ENCODE data around the gene ZNF646.
A peak's percentile ranks its signal among the peaks of the same experiment; 100 is the strongest.

The ZNF646 gene

DNA sequence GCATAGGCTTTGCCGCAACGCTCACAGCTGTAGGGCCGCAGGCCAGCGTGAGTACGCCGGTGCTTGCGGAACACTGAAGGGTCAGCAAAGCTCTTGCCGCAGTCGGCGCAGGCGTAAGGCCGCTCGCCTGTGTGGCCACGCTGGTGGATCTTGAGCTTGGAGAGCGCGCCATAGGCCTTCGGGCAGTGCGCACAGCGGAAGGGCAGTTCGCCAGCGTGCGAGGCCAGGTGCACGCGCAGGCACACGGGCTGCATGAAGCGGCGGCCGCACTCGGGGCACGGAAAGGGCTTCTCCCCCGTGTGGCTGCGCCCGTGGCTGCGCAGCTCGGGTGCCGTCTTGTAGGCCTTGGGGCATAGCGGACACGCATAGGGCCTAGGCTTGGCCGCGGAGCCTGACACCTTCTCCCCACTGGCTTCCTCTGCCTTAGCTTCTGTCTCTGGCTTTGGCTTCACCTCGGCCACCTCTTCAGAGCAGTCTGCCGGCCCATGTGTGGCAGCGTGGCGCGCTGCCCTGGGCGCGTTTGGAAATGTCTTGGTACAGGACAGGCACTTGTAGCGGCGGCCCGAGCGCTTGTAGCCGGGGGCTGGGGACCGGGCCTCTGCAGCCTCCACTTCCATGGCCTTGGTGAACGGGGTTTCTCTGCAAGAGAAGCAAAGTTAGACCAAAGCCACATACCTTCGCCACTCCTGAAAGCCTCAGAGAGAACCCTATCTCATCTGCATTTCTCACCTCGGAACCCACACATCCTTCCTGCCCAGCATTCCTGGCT lies 10.2 kb upstream of the ZNF646 start:
- DNase-seq = no peak

DNA sequence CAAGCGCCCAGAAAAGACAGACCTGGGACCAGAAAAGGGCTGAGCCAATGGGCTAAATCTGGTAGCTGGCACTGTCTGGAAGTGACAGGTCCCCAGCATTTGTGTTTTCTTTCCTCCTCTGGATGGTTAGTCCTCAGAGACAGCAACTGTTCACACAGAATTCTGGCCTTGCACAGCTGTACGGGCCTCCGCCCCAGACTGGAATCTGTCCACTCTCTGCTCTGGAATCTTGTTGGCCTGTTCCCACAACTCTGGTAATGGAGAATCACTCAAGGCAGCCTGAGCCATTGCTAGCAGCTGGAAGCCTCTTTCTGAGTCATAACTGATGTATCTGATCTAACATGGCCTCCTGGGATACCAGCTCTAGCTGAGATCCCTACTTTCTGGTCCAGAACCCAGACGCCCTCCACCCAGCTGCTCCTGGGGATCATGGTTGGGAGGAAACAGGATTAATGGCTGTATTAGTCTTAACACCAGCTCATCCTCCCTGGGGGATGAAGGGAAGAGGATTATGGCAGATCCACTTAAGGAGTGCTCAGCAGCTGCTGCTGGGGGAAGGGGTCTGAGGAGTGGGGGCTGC lies 9.2 kb upstream of the ZNF646 start:
- DNase-seq = no peak

DNA sequence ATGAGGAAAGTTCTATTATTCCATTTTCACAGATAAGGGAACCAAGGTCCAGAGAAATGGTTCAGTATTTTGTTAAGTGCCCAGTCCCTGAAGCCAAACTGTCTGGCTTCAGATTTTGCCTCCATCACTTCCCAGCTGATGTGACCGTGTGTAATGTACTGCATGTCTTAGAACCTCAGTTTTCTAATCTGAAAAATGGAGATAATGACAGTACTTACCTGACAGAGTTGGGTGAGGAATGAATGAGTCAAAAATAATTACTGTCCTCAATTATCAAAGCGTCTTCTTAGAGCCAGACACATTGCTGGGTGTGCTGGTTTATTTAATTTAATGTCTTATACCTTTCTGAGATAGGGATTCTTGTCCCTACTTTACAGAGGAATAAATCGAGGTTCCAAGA lies 6.9 kb upstream of the ZNF646 start:
- no peak for DNase-seq

DNA sequence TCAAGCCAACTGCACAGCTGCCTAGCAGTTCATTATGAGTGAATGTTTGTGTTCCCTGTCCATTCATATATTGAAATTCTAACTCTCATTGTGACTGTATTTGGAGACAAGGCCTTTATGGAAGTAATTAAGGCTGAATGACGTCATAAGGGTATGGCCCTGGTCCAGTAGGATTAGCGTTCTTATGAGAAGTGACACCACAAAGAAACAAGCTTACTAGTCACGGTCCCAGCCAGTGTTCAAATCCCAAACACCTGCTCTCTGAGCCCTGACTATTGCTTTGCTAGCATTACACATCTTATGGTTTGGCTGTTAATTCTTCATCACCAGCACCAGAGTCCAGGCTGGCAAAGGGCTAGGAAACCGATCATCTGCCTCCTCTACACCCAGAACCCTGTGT lies 2.4 kb upstream of the ZNF646 start:
- no peak for DNase-seq

DNA sequence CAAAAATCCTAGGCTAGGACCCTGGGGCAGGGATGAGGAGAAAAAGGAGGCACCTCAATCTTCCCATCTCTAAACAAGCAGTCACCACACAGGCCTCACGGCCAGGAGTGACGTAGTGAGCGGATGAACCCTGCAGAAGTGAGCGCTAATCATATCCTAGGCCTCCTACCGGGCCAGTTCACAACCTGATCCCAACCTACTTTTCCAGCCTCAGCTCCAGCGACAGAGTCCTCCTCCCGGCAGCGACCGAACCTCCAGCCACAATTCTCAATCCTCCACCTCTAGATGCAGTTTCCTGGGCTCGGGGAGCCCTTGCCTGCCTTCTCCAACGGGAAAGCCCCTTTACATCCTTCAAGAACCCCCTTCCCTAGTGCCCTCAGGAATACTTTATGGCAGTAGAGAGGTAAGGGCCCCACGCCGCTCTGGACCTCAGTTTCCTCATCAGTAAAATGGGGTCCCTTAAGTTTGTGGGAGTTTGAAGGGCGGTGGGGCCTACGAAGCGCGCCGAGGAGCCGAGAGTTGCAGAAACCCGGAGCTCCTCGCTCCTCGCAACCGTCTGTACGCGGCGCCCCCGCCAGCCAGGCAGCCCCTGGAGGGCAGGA lies 1.6 kb upstream of the ZNF646 start:
- no peak for DNase-seq

DNA sequence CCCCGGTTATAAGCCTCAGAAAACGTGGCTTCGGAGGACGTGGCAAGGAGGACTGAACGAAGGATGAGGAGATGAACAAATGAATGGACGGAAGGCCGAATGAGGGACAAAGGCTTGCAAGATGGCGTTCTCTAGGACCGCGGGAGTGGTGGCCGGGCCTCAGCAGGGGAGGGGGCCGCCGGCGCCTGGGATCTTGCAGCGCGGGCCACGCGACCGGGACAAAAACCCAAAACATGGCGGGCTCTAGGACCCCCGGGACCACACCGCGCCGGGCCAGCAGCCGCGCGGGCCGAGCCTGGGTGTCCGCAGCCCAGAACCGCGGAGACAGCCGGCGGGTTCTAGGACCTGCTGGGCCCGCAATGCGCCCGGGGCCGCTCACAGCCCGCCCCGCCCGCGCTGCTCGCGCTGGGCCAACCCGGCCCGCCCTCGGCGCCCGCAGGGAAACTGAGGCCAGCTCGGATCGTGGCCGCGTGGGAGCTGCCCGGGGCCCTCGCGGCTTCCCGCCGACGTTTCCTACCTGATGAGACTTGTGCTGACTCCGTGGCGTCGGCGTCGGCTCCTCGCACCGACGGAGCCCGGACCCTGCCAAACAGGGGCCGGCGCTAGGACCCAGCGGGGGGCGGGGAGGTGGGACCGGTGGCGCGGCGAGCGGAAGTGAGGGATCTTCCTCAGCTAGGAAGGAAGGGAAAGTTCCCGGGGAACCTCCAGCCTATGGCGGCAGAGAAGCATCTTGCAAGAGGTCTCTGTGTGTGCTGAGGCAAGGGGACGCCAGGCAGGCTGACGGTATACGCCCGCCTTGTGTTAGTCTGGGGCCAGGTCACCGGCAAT lies 866 bp upstream of the ZNF646 start:
- DNase-seq = peak; percentile 58

DNA sequence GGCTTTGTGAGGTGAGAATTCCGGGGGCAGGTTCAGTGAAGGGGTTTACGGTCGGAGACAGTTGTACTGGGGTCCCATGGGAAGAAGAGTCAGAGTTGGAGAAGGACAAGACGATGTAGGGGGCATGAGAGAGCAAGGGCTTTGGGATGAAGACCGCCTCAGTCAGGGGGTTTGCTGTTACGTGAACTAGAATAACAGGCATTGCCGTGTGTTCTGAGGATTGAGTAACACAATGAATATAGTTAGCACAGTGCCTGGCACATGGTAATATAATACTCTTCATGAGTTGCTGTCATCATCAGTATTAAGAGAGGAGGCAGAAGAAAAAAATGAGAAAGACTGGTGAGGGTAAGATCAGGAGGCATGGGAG lies 577 bp downstream of the ZNF646 start:
- no peak for DNase-seq

DNA sequence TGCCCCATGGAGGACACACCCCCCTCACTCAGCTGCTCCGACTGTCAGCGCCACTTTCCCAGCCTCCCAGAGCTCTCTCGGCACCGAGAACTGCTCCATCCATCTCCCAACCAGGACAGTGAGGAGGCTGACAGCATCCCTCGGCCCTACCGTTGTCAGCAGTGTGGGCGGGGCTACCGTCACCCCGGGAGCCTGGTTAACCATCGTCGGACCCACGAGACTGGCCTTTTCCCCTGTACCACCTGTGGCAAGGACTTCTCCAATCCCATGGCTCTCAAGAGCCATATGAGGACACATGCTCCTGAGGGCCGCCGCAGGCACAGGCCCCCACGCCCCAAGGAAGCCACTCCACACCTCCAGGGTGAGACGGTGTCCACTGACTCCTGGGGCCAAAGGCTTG lies 2.1 kb downstream of the ZNF646 start:
- DNase-seq = no peak

DNA sequence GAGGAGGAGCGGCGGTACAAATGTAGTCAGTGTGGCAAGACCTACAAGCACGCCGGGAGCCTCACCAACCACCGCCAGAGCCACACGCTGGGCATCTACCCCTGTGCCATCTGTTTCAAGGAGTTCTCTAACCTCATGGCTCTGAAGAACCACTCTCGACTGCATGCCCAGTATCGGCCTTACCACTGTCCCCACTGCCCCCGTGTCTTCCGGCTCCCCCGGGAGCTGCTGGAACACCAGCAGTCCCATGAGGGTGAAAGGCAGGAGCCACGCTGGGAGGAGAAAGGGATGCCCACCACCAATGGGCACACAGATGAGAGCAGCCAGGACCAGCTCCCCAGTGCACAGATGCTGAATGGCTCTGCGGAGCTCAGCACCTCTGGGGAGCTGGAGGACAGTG lies 2.8 kb downstream of the ZNF646 start:
- DNase-seq = no peak

DNA sequence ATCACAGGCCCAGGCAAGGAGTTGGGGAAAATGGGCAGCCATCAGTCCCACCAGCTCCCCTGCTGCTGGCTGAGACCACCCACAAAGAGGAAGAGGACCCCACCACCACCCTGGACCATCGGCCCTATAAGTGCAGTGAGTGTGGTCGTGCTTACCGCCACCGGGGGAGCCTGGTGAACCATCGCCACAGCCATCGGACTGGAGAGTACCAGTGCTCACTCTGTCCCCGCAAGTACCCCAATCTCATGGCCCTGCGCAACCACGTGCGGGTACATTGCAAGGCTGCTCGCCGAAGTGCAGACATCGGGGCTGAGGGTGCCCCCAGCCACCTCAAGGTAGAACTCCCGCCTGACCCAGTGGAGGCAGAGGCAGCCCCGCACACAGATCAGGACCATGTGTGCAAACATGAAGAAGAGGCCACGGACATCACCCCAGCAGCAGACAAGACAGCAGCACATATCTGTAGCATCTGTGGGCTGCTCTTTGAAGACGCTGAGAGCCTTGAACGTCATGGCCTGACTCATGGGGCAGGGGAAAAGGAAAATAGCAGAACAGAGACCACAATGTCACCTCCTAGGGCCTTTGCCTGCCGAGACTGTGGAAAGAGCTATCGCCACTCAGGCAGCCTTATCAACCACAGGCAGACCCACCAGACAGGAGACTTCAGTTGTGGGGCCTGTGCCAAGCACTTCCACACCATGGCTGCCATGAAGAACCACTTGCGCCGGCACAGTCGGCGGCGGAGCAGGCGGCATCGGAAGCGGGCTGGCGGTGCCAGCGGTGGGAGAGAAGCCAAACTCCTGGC lies 3.6 kb downstream of the ZNF646 start:
- DNase-seq = no peak

DNA sequence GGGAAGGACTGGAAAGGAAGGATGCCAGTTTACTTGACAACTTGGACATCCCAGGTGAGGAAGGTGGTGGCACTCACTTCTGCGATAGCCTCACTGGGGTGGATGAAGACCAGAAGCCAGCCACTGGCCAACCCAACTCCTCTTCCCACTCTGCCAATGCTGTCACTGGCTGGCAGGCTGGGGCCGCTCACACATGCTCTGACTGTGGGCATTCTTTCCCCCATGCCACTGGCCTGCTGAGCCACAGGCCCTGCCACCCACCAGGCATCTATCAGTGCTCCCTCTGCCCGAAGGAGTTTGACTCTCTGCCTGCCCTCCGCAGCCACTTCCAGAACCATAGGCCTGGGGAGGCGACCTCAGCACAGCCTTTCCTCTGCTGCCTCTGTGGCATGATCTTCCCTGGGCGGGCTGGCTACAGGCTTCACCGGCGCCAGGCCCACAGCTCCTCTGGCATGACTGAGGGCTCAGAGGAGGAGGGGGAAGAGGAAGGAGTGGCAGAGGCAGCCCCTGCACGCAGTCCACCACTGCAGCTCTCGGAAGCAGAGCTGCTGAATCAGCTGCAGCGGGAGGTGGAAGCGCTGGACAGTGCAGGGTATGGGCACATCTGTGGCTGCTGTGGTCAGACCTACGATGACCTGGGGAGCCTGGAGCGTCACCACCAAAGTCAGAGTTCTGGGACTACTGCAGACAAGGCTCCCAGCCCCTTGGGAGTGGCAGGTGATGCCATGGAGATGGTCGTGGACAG lies 4.5 kb downstream of the ZNF646 start:
- no peak for DNase-seq

DNA sequence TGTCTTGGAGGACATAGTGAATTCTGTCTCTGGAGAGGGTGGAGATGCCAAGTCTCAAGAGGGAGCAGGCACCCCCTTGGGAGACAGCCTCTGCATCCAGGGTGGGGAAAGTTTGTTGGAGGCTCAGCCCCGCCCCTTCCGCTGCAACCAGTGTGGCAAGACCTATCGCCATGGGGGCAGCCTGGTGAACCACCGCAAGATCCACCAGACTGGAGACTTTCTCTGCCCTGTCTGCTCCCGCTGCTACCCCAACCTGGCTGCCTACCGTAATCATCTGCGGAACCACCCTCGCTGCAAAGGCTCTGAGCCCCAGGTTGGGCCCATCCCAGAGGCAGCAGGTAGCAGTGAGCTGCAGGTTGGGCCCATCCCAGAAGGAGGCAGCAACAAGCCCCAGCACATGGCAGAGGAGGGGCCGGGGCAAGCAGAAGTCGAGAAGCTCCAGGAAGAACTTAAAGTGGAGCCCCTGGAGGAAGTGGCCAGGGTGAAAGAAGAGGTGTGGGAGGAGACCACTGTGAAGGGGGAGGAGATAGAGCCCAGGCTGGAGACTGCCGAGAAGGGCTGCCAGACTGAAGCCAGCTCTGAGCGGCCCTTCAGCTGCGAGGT lies 5.2 kb downstream of the ZNF646 start:
- DNase-seq = no peak

DNA sequence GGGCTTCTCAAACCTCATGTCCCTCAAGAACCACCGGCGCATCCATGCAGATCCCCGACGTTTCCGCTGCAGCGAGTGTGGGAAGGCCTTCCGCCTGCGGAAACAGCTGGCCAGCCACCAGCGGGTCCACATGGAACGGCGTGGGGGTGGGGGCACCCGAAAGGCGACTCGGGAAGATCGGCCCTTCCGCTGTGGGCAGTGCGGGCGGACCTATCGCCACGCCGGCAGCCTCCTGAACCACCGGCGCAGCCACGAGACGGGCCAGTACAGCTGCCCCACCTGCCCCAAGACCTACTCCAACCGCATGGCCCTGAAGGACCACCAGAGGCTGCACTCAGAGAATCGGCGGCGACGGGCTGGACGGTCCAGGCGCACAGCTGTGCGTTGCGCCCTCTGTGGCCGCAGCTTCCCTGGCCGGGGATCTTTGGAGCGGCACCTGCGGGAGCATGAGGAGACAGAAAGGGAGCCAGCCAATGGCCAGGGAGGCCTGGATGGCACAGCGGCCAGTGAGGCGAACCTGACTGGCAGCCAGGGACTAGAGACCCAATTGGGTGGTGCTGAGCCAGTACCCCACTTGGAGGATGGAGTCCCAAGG lies 5.9 kb downstream of the ZNF646 start:
- DNase-seq = no peak

DNA sequence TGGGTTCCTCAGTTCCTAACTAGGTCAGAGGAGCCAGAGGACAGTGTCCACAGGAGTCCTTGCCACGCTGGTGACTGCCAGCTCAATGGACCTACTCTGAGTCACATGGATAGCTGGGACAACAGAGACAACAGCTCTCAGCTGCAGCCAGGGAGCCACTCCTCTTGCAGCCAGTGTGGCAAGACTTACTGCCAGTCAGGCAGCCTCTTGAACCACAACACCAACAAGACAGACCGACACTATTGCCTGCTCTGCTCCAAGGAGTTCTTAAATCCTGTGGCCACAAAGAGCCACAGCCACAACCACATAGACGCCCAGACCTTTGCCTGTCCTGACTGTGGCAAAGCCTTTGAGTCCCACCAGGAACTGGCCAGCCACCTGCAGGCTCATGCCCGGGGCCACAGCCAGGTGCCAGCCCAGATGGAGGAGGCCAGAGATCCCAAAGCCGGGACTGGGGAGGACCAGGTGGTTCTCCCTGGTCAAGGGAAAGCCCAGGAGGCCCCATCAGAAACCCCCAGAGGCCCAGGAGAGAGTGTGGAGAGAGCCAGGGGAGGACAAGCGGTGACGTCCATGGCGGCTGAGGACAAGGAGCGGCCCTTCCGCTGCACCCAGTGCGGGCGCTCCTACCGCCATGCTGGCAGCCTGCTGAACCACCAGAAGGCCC lies 6.7 kb downstream of the ZNF646 start:
- no peak for DNase-seq

DNA sequence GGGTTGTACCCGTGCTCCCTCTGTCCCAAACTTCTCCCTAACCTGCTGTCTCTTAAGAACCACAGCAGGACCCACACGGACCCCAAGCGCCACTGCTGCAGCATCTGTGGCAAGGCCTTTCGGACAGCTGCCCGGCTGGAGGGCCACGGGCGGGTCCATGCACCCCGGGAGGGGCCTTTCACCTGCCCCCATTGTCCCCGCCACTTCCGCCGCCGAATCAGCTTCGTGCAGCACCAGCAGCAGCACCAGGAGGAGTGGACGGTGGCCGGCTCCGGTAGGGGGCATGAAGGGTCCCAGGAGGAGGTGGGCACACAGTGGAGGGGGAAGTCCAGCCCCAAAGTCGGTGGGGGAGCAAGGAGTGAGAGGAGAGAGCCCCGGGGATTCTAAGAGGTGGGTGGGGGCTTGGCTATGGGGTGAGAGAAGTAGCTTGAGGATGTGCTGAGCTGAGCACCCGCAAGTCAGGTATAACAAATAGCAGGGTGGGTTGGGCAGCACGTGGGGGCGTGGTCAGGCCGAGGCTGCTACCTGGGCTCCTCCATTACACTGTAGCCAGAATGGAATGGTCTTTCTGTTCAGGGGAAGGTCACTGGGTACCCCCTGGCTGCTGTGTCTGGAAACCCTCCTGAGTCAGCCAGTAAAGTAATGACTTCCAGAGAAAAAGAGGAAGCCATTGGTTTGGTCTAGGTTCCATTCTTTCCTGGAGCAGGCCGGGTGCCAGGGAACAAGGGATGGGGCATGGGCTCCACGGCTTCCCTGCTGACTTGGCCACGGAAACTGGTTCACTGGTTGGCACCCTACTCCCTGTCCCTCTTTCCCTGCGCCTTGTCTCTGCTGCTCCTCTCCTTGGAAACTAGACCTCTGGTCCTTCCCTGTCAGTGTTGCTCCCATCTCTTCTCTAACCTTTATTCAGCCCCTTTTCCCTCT lies 7.5 kb downstream of the ZNF646 start:
- DNase-seq = no peak

DNA sequence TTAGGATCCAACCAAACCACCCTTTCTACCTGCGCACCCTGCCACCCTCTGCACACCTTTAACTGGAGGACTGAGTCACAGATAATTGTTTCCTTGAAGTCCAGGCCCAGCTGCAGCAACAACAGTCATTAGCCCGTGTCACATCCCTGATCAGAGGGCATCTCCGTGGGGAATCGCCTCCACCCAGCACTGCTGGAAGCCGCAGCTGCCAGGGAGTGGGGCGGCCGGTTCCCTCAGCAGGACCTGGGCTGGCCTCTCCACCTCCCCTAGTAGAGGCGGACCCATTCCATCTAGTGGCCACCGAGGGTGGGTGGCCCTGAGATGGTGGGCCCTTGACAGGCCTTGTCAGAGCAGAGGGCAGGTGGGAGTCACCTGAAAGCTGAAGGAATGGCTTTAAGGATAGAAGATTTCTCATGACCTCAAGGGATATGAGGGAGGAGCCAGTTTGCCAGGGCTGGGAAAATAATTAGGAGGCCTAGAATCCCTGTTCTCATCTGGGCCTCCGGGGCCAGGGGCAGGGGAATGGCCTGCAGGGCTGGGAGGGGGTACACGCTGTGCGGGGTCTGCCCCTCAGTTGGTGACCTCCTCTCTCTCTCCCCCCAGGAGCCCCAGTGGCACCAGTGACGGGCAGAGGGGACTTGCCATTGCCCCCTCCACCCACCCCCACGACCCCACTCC lies 8.3 kb downstream of the ZNF646 start:
- no peak for DNase-seq

DNA sequence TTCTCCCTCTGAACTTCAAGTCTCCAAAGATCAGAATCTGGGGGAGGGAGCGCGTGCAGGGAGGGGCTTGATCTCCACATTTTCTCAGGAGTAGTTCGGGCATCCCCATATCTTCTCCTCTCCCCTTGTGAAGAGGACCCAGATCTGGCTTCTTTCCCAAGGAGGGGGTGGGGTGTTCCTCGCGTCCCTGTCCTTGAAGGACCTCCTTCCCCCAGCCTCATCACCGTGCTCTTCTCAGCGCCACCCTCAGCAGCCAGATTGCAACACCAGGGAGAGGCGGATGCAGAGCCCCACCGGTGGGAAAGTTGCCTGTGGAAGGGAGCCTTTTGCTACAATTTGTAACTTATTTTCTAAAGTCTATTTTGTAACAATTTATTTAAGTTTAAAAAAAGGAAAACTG lies 8.9 kb downstream of the ZNF646 start:
- DNase-seq = no peak

DNA sequence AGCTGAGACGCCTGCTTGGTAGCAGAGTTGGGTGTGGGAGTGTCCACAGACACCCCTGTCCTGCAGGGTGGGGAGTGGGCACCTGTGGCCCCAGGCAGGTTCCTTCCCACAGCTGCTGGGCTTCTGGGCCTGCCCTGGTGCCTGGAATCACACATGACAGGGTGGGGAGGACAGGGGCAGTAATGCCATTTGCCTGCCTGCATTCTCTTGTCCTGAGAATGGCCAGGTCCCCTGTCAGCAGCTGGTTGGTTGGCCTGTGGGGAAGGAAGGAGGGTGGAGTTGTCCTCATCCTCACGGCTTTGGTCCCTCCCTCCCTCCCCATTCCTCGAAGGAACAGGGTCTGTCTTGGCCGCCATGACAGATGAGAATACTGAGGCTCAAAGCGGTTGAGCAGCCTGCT lies 9.3 kb downstream of the ZNF646 start:
- no peak for DNase-seq

DNA sequence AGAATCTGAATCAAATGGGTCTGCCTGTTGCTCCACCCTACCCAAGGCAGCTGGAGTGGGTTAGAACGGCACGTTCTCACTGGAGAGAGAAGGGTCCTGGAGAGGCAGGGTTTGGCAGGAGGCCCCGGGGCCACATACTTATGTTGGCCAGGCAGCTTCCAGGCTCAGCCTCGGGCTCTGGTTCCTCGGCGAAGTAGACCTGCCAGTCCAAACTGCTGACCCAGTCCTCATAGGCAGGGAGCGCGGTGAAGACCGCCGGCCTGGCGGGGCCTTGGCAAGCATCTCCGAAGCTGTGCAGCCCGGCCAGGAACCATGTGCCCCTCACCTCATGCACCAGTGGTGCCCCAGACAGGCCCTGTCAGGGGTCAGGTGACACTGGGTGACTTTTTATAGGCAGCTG lies 9.8 kb downstream of the ZNF646 start:
- no peak for DNase-seq

Data from NCI-H1048 (cell line).